SK-N-SH (cell line): ENCODE data around the gene TIGD6. TPM values are rescaled to one million over a fixed set of nuclear protein-coding genes. Genes with fewer than 3 reads are reported as not detected.
"Not testable (repeated sequence)": the region's sequence is repeated elsewhere in the genome, so short reads cannot be mapped to it uniquely, and the experiment has no call there.

Experiments used
- CTCF ChIA-PET: fragments of 300-600, 350-600 bp; formaldehyde crosslinking; extraction: SDS; loops from one replicate; lab custom pipeline; 2021; lab: Yijun Ruan, JAX
- POLR2A ChIA-PET: fragments of 350-600 bp; sonication (Branson Sonifier 250); formaldehyde crosslinking; extraction: SDS; loops from one replicate; lab custom pipeline; 2020; ENCODE audit warnings: antibody characterized with exemption, inconsistent platforms; lab: Yijun Ruan, JAX
- DNase-seq: peaks from one replicate; pipeline ENCODE4 v3.0.0; 2012
- H2AFZ ChIP-seq: fragments of 200-600 bp; sonication (generic); 2 replicates; pipeline ENCODE4 v1.8.1; 2016; ENCODE audit warnings: antibody characterized with exemption, mild to moderate bottlenecking, low read depth
- H3F3A ChIP-seq: fragments of 200-600 bp; sonication (generic); replicated peaks from 2 replicates; pipeline ENCODE3; 2016; ENCODE audit warnings: antibody characterized with exemption, mild to moderate bottlenecking; ENCODE audit not compliant: insufficient read depth
- H3K27ac ChIP-seq, 2 experiments: fragments of 200-500 bp in 1 of 2; fragments of 200-600 bp in 1 of 2; sonication (Bioruptor generic) in 1 of 2; sonication (generic), shearing (Covaris generic) in 1 of 2; 2 replicates each; pipeline versions ENCODE4 v1.5.1 to v1.6.1; 2014 to 2016; ENCODE audit warnings: low read depth in 2 of 2, inconsistent platforms in 1 of 2, low read length in 1 of 2, mild to moderate bottlenecking in 1 of 2, mixed read lengths in 1 of 2
- H3K27me3 ChIP-seq: fragments of 200-600 bp; sonication (generic), shearing (Covaris generic); 2 replicates; pipeline ENCODE4 v1.6.1; 2016; ENCODE audit warnings: mixed run types; ENCODE audit not compliant: insufficient read depth
- H3K36me3 ChIP-seq, 2 experiments: fragments of 200-500 bp in 1 of 2; fragments of 200-600 bp in 1 of 2; sonication (Bioruptor generic) in 1 of 2; sonication (generic) in 1 of 2; replicated peaks in 1 of 2; 2 replicates each; pipeline versions ENCODE3 to v1.5.1; 2014 to 2016; ENCODE audit warnings: low read length in 1 of 2, mild to moderate bottlenecking in 1 of 2; ENCODE audit not compliant: insufficient read depth in 2 of 2, control insufficient read depth in 1 of 2
- H3K4me1 ChIP-seq, 2 experiments: fragments of 200-500 bp in 1 of 2; fragments of 200-600 bp in 1 of 2; sonication (Bioruptor generic) in 1 of 2; sonication (generic), shearing (Covaris generic) in 1 of 2; 2 replicates each; pipeline versions ENCODE4 v1.5.1 to v1.6.1; 2014 to 2016; ENCODE audit warnings: low read depth in 1 of 2, low read length in 1 of 2, mixed run types in 1 of 2; ENCODE audit not compliant: insufficient read depth in 2 of 2, control insufficient read depth in 1 of 2
- H3K4me2 ChIP-seq: fragments of 200-600 bp; sonication (generic), shearing (Covaris generic); 2 replicates; pipeline ENCODE4 v1.6.1; 2017; ENCODE audit warnings: mixed run types
- H3K4me3 ChIP-seq, 2 experiments: fragments of 200-500 bp in 1 of 2; fragments of 200-600 bp in 1 of 2; sonication (Bioruptor generic) in 1 of 2; sonication (generic), shearing (Covaris generic) in 1 of 2; 2 replicates each; pipeline versions ENCODE4 v1.5.1 to v1.8.1; 2014 to 2016; ENCODE audit warnings: low read depth in 2 of 2, inconsistent platforms in 1 of 2, low read length in 1 of 2, mild to moderate bottlenecking in 1 of 2, mixed read lengths in 1 of 2, moderate library complexity in 1 of 2
- H3K79me2 ChIP-seq: fragments of 200-600 bp; sonication (generic); 2 replicates; pipeline ENCODE4 v1.8.1; 2017; ENCODE audit warnings: mild to moderate bottlenecking; ENCODE audit not compliant: insufficient read depth
- H3K9ac ChIP-seq: fragments of 200-600 bp; sonication (generic); 2 replicates; pipeline ENCODE4 v1.6.1; 2017; ENCODE audit warnings: mixed run types
- H3K9me2 ChIP-seq: fragments of 200-600 bp; sonication (generic); 2 replicates; pipeline ENCODE4 v1.6.1; 2017; ENCODE audit warnings: mixed run types
- H3K9me3 ChIP-seq: fragments of 200-600 bp; sonication (generic); 2 replicates; pipeline ENCODE4 v1.6.1; 2017; ENCODE audit warnings: mixed run types, mild to moderate bottlenecking, moderate library complexity
- H4K20me1 ChIP-seq: fragments of 200-600 bp; sonication (generic); 2 replicates; pipeline ENCODE4 v1.6.1; 2017; ENCODE audit warnings: mild to moderate bottlenecking, mixed run types; ENCODE audit not compliant: insufficient read depth
- CHD2 ChIP-seq: fragments of 150-350 bp; IDR thresholded peaks from 2 replicates; pipeline ENCODE4 v1.6.1; 2018; ENCODE audit warnings: low read length; ENCODE audit not compliant: partially characterized antibody
- CTCF ChIP-seq: fragments of 200-600 bp; sonication (generic); IDR thresholded peaks from 2 replicates; pipeline ENCODE4 v1.6.1; 2017; ENCODE audit warnings: antibody characterized with exemption, mild to moderate bottlenecking, moderate library complexity
- EP300 ChIP-seq, 2 experiments: IDR thresholded peaks; 2 replicates each; pipeline versions ENCODE4 v1.4.0 to v1.6.1; 2012; ENCODE audit warnings: borderline replicate concordance in 1 of 2, low read depth in 1 of 2, low read length in 1 of 2
- GABPA ChIP-seq: IDR thresholded peaks from 2 replicates; pipeline ENCODE4 v1.4.0; 2012; ENCODE audit warnings: low read depth, mild to moderate bottlenecking
- JUND ChIP-seq: IDR thresholded peaks from 2 replicates; pipeline ENCODE4 v1.4.0; 2012
- MAX ChIP-seq: IDR thresholded peaks from 2 replicates; pipeline ENCODE4 v1.4.0; 2012; ENCODE audit warnings: low read depth
- MXI1 ChIP-seq: IDR thresholded peaks from 2 replicates; pipeline ENCODE4 v1.6.1; 2012; ENCODE audit warnings: mild to moderate bottlenecking, low read depth, low read length, improper control_type of control experiment
- POLR2AphosphoS5 ChIP-seq: IDR thresholded peaks from 2 replicates; pipeline ENCODE4 v1.6.1; 2012; ENCODE audit warnings: low read depth, low read length
- REST ChIP-seq: IDR thresholded peaks from 2 replicates; pipeline ENCODE4 v1.6.1; 2012; ENCODE audit warnings: mild to moderate bottlenecking, low read depth, low read length, moderate library complexity
- RXRA ChIP-seq: IDR thresholded peaks from 2 replicates; pipeline ENCODE4 v1.4.0; 2012; ENCODE audit warnings: low read depth, mild to moderate bottlenecking, borderline replicate concordance
- SMC3 ChIP-seq: IDR thresholded peaks from 2 replicates; pipeline ENCODE4 v1.6.1; 2012; ENCODE audit warnings: low read depth, low read length, improper control_type of control experiment
- TAF1 ChIP-seq: IDR thresholded peaks from 2 replicates; pipeline ENCODE4 v1.6.1; 2012; ENCODE audit warnings: low read depth, mild to moderate bottlenecking, low read length, moderate library complexity, borderline replicate concordance
- TCF12 ChIP-seq: IDR thresholded peaks from 2 replicates; pipeline ENCODE4 v1.4.0; 2012
- TEAD4 ChIP-seq: IDR thresholded peaks from 2 replicates; pipeline ENCODE4 v1.4.0; 2012; ENCODE audit warnings: mild to moderate bottlenecking, borderline replicate concordance; ENCODE audit not compliant: insufficient read depth
- YY1 ChIP-seq: IDR thresholded peaks from 2 replicates; pipeline ENCODE4 v1.4.0; 2012; ENCODE audit warnings: low read depth, mild to moderate bottlenecking
- WGBS: methylation state at CpG from one replicate; pipeline ENCODE4 v1.1.6; 2017; ENCODE audit warnings: low lambda C conversion rate; 5-methylcytosine and 5-hydroxymethylcytosine counted together
- polyA plus RNA-seq, 3 experiments: library from polyadenylated mRNA; depleted of rRNA; stranded (reverse); fragments of >200 nt; gene quantifications; 2 replicates each; pipeline ENCODE4 v1.2.3, GENCODE V29; 2012

TIGD6 gene
- polyA plus RNA-seq, 1 of the 3 experiments (the other 2 are of a cell fraction), result 4.7 TPM

GRCh38 chr5:150033334-150033733 lies 32.9 kb upstream of the TIGD6 start:
- no peaks in the 10 kb centered on the region for H4K20me1 ChIP-seq
- H3K36me3 ChIP-seq, result peaks cover 73 to 87% of the 10 kb centered on the region in 2 experiments
- no peaks in the 10 kb centered on the region for H3K9me2 ChIP-seq
- H3K9me3 ChIP-seq, result no peaks in the 10 kb centered on the region
- no peak overlapping the region for H3K9ac ChIP-seq
- CTCF ChIA-PET, result interaction anchor here (1.9 to 2.1 kb wide), 2 partner anchors 43 to 185 kb away, joined by 4 to 6 read pairs; no protein-coding TSS in a partner anchor
- WGBS, result over 99% methylated on average over 4 of the region's 4 CpGs
- TF ChIP-seq RXRA, result no peak
- TF ChIP-seq YY1, result no peak
- H3K27ac ChIP-seq, result no peak overlapping the region
- POLR2A ChIA-PET, result no interaction called here
- peaks cover 2 to 14% of the 10 kb centered on the region in 2 experiments; a peak in 3 of 4 replicates for H3K4me1 ChIP-seq
- no peak overlapping the region for H3K4me3 ChIP-seq
- DNase-seq, result no peak
- H3K27me3 ChIP-seq, result no peaks in the 10 kb centered on the region
- H2AFZ ChIP-seq, result no peak overlapping the region
- H3K4me2 ChIP-seq, result no peak overlapping the region
- H3F3A ChIP-seq, result peaks cover 34% of the 10 kb centered on the region
- H3K79me2 ChIP-seq, result peaks cover 11% of the 10 kb centered on the region; the same call in 1 of the 2 replicates

GRCh38 chr5:150028047-150028446 lies 27.6 kb upstream of the TIGD6 start:
- DNase-seq, H3K4me3 ChIP-seq, H3K9ac ChIP-seq, H3F3A ChIP-seq, H3K9me2 ChIP-seq, H3K27me3 ChIP-seq, H3K27ac ChIP-seq, H3K4me1 ChIP-seq, H4K20me1 ChIP-seq, CTCF ChIA-PET, H3K9me3 ChIP-seq, POLR2A ChIA-PET, H2AFZ ChIP-seq, H3K4me2 ChIP-seq: not testable (repeated sequence)
- H3K36me3 ChIP-seq, result peaks cover 72 to 80% of the 10 kb centered on the region in 2 experiments
- 18% methylated on average over 1 of the region's 1 CpG for WGBS
- peaks cover 11% of the 10 kb centered on the region; the same call in 1 of the 2 replicates for H3K79me2 ChIP-seq

- H3K27me3 ChIP-seq, result no peaks in the 10 kb centered on the region
- H3K9me2 ChIP-seq, result no peaks in the 10 kb centered on the region
- H3K79me2 ChIP-seq, result peaks cover 11% of the 10 kb centered on the region; the same call in 1 of the 2 replicates
- DNase-seq, result no peak
- WGBS, result 95% methylated on average over 4 of the region's 4 CpGs
- ChIA-PET CTCF (interaction anchor here (1.3 to 1.7 kb wide), 4 partner anchors 35 to 192 kb away, joined by 4 to 5 read pairs (median 4); no protein-coding TSS in a partner anchor), POLR2A (no interaction called here)
- peaks cover 0 to 20% of the 10 kb centered on the region in 2 experiments; a peak in 3 of 4 replicates for H3K4me1 ChIP-seq
- peaks cover 15% of the 10 kb centered on the region for H3F3A ChIP-seq
- no peak overlapping the region for H3K9ac ChIP-seq
- no peak overlapping the region for H2AFZ ChIP-seq
- H4K20me1 ChIP-seq, result no peaks in the 10 kb centered on the region
- no peak for TF ChIP-seq YY1
- no peak for TF ChIP-seq TCF12
- no peak for TF ChIP-seq POLR2AphosphoS5
- no peak for TF ChIP-seq MAX
- no peak for TF ChIP-seq MXI1
- no peak for TF ChIP-seq TAF1
- no peak for TF ChIP-seq CHD2
- no peak for TF ChIP-seq REST
- TF ChIP-seq EP300 (IDR thresholded peaks at IDR 0.05; ENCODE audit: borderline replicate concordance in 1 of 2, low read depth in 1 of 2, low read length in 1 of 2), result no peak
- no peak for TF ChIP-seq CTCF
- no peak for TF ChIP-seq JUND
- no peak for TF ChIP-seq GABPA
- TF ChIP-seq SMC3, result no peak
- no peak for TF ChIP-seq TEAD4
- H3K9me3 ChIP-seq, result no peaks in the 10 kb centered on the region
- H3K4me3 ChIP-seq, result no peak overlapping the region
- no peak overlapping the region for H3K4me2 ChIP-seq
- peaks cover 60 to 68% of the 10 kb centered on the region in 2 experiments for H3K36me3 ChIP-seq
- no peak overlapping the region for H3K27ac ChIP-seq
These were observed 26.3 kb upstream of the TIGD6 start for GRCh38 chr5:150026682-150027172.
